HEK293T (cell line): ENCODE data around the gene RIPPLY1.

Experiments used
- ARNT ChIP-seq: fragments of 450-650 bp; IDR thresholded peaks from 2 replicates; pipeline ENCODE4 v1.6.1; 2017; ENCODE audit warnings: mild to moderate bottlenecking
- BHLHE40 ChIP-seq: fragments of 450-650 bp; IDR thresholded peaks from 2 replicates; pipeline ENCODE4 v1.6.1; 2016; ENCODE audit warnings: mild to moderate bottlenecking, moderate library complexity, borderline replicate concordance
- ELF4 ChIP-seq: fragments of 450-650 bp; IDR thresholded peaks from 2 replicates; pipeline ENCODE4 v1.6.1; 2017; ENCODE audit warnings: antibody characterized with exemption
- FOXA1 ChIP-seq: fragments of 450-650 bp; IDR thresholded peaks from 2 replicates; pipeline ENCODE4 v1.6.1; 2016; ENCODE audit warnings: mild to moderate bottlenecking
- FOXK2 ChIP-seq: fragments of 450-650 bp; IDR thresholded peaks from 2 replicates; pipeline ENCODE4 v1.6.1; 2016; ENCODE audit warnings: mild to moderate bottlenecking
- PKNOX1 ChIP-seq: fragments of 450-650 bp; IDR thresholded peaks from 2 replicates; pipeline ENCODE4 v1.6.1; 2016
- SP1 ChIP-seq: fragments of 450-650 bp; IDR thresholded peaks from 2 replicates; pipeline ENCODE4 v1.6.1; 2017
- SUZ12 ChIP-seq: fragments of 450-650 bp; IDR thresholded peaks from 2 replicates; pipeline ENCODE4 v1.6.1; 2016; ENCODE audit warnings: mild to moderate bottlenecking
- TARDBP ChIP-seq: fragments of 450-650 bp; IDR thresholded peaks from 2 replicates; pipeline ENCODE4 v1.6.1; 2016
- ZNF384 ChIP-seq: fragments of 450-650 bp; IDR thresholded peaks from 2 replicates; pipeline ENCODE4 v1.6.1; 2016

GRCh38 chrX:106928227-106928626, 25.1 kb upstream of the RIPPLY1 start:
- no peak for TF ChIP-seq ARNT
- no peak for TF ChIP-seq BHLHE40
- TF ChIP-seq SUZ12, result no peak
- no peak for TF ChIP-seq ELF4
- TF ChIP-seq SP1, result no peak
- no peak for TF ChIP-seq PKNOX1
- no peak for TF ChIP-seq FOXA1
- no peak for TF ChIP-seq ZNF384
- no peak for TF ChIP-seq FOXK2
- no peak for TF ChIP-seq TARDBP
